WTC11 (cell line): Measurements from ENCODE around the gene CTCFL. TPM values are rescaled to one million over a fixed set of nuclear protein-coding genes. Genes with fewer than 3 reads are reported as not detected.

Source experiments
- ATAC-seq: fragments of 200-7000 bp; cut with Tn5 transposase; 2 replicates; pipeline ENCODE4 v1.10.0; 2021; ENCODE audit warnings: mild to moderate bottlenecking, moderate library complexity
- CTCF ChIA-PET: fragments of 300-600 bp; sonication (Branson Sonifier 250); formaldehyde crosslinking; loops from one replicate; lab custom pipeline; 2021; ENCODE audit warnings: antibody characterized with exemption; lab: Charles Lee
- POLR2A ChIA-PET: fragments of 350-600 bp; sonication (Branson Sonifier 250); formaldehyde crosslinking; loops from one replicate; lab custom pipeline; 2021; ENCODE audit warnings: antibody characterized with exemption; lab: Charles Lee
- DNase-seq: peaks from one replicate; pipeline ENCODE4 v3.0.0; 2021; ENCODE audit warnings: low spot score
- H3K27ac Mint-ChIP-seq: 2 replicates; pipeline ENCODE4 v1.8.0; 2021; ENCODE audit warnings: mixed read lengths
- H3K27me3 Mint-ChIP-seq: 2 replicates; pipeline ENCODE4 v1.8.0; 2021; ENCODE audit warnings: low read depth, mild to moderate bottlenecking, moderate library complexity, mixed read lengths
- H3K36me3 Mint-ChIP-seq: 2 replicates; pipeline ENCODE4 v1.8.0; 2021; ENCODE audit warnings: mixed read lengths
- H3K4me1 Mint-ChIP-seq: 2 replicates; pipeline ENCODE4 v1.8.0; 2022; ENCODE audit warnings: mixed read lengths
- H3K4me3 Mint-ChIP-seq: 2 replicates; pipeline ENCODE4 v1.8.0; 2021; ENCODE audit warnings: mild to moderate bottlenecking, moderate library complexity, mixed read lengths
- H3K9me3 Mint-ChIP-seq: 2 replicates; pipeline ENCODE4 v1.8.0; 2021; ENCODE audit warnings: mixed read lengths
- ARID4B ChIP-seq: sonication (generic); formaldehyde crosslinking; IDR thresholded peaks from 2 replicates; pipeline ENCODE4 v1.8.0; 2023; ENCODE audit warnings: missing genetic modification reagents, mild to moderate bottlenecking, borderline replicate concordance
- CDX4 ChIP-seq: fragments of 250-450 bp; sonication (Bioruptor Pico); IDR thresholded peaks from 2 replicates; pipeline ENCODE4 v1.9.0; 2021; ENCODE audit warnings: moderate library complexity, mild to moderate bottlenecking, inconsistent platforms, borderline replicate concordance
- CTCF ChIP-seq: fragments of 200-600 bp; IDR thresholded peaks from 2 replicates; pipeline ENCODE4 v1.8.0; 2022; ENCODE audit warnings: antibody characterized with exemption
- ESRRA ChIP-seq: sonication (generic); formaldehyde crosslinking; IDR thresholded peaks from 2 replicates; pipeline ENCODE4 v1.8.1; 2022; ENCODE audit warnings: mild to moderate bottlenecking, missing genetic modification reagents, borderline replicate concordance
- GABPB1 ChIP-seq: sonication (generic); formaldehyde crosslinking; IDR thresholded peaks from 2 replicates; pipeline ENCODE4 v1.8.1; 2023; ENCODE audit warnings: mild to moderate bottlenecking, missing genetic modification reagents
- KAT7 ChIP-seq: sonication (generic); formaldehyde crosslinking; IDR thresholded peaks from 2 replicates; pipeline ENCODE4 v1.8.1; 2023; ENCODE audit warnings: missing genetic modification reagents, mild to moderate bottlenecking, borderline replicate concordance
- MAX ChIP-seq: sonication (generic); formaldehyde crosslinking; IDR thresholded peaks from 2 replicates; pipeline ENCODE4 v1.8.0; 2022; ENCODE audit warnings: mild to moderate bottlenecking, missing genetic modification reagents
- RELA ChIP-seq: sonication (generic); formaldehyde crosslinking; IDR thresholded peaks from 2 replicates; pipeline ENCODE4 v1.8.1; 2022; ENCODE audit warnings: missing genetic modification reagents, mild to moderate bottlenecking, borderline replicate concordance
- TEAD4 ChIP-seq: sonication (generic); formaldehyde crosslinking; IDR thresholded peaks from 2 replicates; pipeline ENCODE4 v1.8.0; 2022; ENCODE audit warnings: mild to moderate bottlenecking, missing genetic modification reagents
- ZBTB43 ChIP-seq: sonication (generic); formaldehyde crosslinking; IDR thresholded peaks from 2 replicates; pipeline ENCODE4 v1.8.1; 2023; ENCODE audit warnings: mild to moderate bottlenecking, missing genetic modification reagents
- ZNF416 ChIP-seq: fragments of 250-450 bp; sonication (Bioruptor Pico); IDR thresholded peaks from 2 replicates; pipeline ENCODE4 v1.9.0; 2021; ENCODE audit warnings: mild to moderate bottlenecking, inconsistent platforms
- ZSCAN18 ChIP-seq: fragments of 250-450 bp; sonication (Bioruptor Pico); IDR thresholded peaks from 2 replicates; pipeline ENCODE4 v2.1.2; 2022; ENCODE audit warnings: mild to moderate bottlenecking, moderate library complexity
- total RNA-seq: library from RNA; stranded (reverse); gene quantifications from 3 replicates; pipeline ENCODE4 v1.2.3, GENCODE V29; 2021

The CTCFL gene
- total RNA-seq, 1 experiment from 2014 or later: 0.70 TPM

- TF ChIP-seq ARID4B (CRISPR knock-in tag): no peak
- TF ChIP-seq ZBTB43 (CRISPR knock-in tag): no peak
- TF ChIP-seq CTCF: no peak
- no peak for TF ChIP-seq MAX
- TF ChIP-seq ZNF416 (CRISPR knock-in tag): no peak
- no peak for TF ChIP-seq CDX4 (CRISPR knock-in tag)
- no peak for TF ChIP-seq ZSCAN18
- TF ChIP-seq KAT7: no peak
- no peak for TF ChIP-seq TEAD4 (CRISPR knock-in tag)
These were observed 16.1 kb upstream of the CTCFL start (continued) for GRCh38 chr20:57540890-57541580.

- ATAC-seq (no peak), DNase-seq (no peak)
- Mint-ChIP-seq H3K9me3 (peaks cover 39% of the 10 kb centered on the region), H3K4me3 (no peak overlapping the region), H3K27ac (no peak overlapping the region), H3K36me3 (peaks cover 24% of the 10 kb centered on the region), H3K27me3 (peaks cover 31% of the 10 kb centered on the region), H3K4me1 (peaks cover 5% of the 10 kb centered on the region)
- POLR2A ChIA-PET: no interaction called here
- TF ChIP-seq ESRRA (CRISPR knock-in tag) (no peak), RELA (CRISPR knock-in tag) (no peak), KAT7 (no peak), ZBTB43 (CRISPR knock-in tag) (no peak), GABPB1 (CRISPR knock-in tag) (no peak)
- CTCF ChIA-PET: no interaction called here
These were observed 14.9 kb upstream of the CTCFL start for GRCh38 chr20:57539889-57540288.
